ENCODE measurements around the gene NRL.

GRCh38 chr14:24110523-24110922 is 4.2 kb downstream of the NRL start:
- TF ChIP-seq POLR2A (IDR thresholded peaks at IDR 0.05) (no peak), CTCF (IDR thresholded peaks at IDR 0.05) (no peak)
